Lower leg skin (tissue), 3 donors: ENCODE data around the gene GPN3.

ENCODE experiments used
- CTCF ChIP-seq, 3 donors: fragments of 450-650 bp; IDR thresholded peaks; one replicate each; pipeline ENCODE4 v1.5.1; 2016; ENCODE audit warnings: antibody characterized with exemption in 3 of 3, mild to moderate bottlenecking in 3 of 3, moderate library complexity in 2 of 3
- POLR2A ChIP-seq, 2 donors: fragments of 450-650 bp; IDR thresholded peaks; one replicate each; pipeline ENCODE4 v1.6.1; 2016 to 2017; ENCODE audit warnings: antibody characterized with exemption in 2 of 2, mild to moderate bottlenecking in 1 of 2, moderate library complexity in 1 of 2

DNA sequence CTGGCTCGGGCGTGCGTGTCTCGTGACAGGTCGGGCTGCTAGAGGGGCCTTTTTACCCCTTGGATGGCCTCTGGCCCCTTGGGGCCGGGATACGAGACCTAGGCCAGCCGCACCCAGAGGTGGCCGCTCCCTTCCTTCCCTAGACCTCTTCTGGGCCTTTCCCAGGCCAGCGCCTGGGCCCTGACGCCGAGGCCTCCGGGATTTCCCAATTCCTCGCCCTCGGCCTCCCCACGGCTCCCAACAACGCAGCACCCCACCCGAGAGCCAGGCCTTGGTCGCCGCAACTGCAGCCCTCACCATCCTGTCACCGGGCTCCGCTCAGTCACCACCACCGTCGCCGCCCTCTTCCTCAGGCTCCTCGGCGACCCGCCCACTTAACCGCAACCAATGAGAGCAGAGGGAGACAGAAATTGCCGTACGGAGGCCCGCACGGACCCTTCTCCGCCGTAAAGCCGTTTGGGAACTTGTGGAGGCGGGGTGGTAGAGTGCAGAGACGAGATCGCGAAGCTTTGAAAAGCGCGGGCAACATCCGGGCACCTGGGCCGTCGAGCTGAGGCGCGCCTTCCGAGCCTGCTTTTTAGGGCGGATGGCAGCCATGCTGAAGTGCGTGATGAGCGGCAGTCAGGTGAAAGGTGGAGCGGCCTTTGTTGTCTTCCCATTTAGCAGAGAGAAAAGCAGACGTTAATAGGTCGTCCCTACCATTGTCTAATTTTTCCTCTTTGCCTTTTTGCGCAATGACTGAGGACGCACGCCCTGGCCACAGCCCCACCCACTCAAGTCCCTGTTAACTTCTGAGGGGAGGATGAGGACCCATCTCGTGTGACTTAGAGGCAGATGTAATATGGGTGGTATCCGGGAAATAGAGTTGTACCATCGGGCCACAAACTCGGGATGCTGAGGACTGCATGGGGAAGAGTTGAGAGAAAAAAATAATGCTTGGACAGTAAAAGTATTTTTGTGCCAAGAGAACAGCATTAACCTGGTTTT, 34.0 kb upstream of the GPN3 start, which contains the start of the genes RAD9B and VPS29:
- no peak for TF ChIP-seq CTCF (IDR thresholded peaks at IDR 0.05)
- TF ChIP-seq POLR2A (IDR thresholded peaks at IDR 0.05): peak in 1 of 2 donors; percentile 44
